Forelimb muscle (tissue), 1 donor: ENCODE results near the gene RUSC1. TPM values are rescaled to one million over a fixed set of nuclear protein-coding genes. Genes with fewer than 3 reads are reported as not detected.
"Not testable (repeated sequence)": the region's sequence is repeated elsewhere in the genome, so short reads cannot be mapped to it uniquely, and the experiment has no call there.

Source experiments
- DNase-seq: peaks from one replicate; pipeline ENCODE4 v3.0.0-alpha.2; 2013; ENCODE audit warnings: low read depth
- polyA plus RNA-seq: library from polyadenylated mRNA; unstranded; fragments of 120-200 nt; gene quantifications from one replicate; pipeline ENCODE4 v1.2.1, GENCODE V29; 2013; ENCODE audit not compliant: insufficient read length

Gene RUSC1
- polyA plus RNA-seq, 1 donor, result 27.9 TPM

DNA sequence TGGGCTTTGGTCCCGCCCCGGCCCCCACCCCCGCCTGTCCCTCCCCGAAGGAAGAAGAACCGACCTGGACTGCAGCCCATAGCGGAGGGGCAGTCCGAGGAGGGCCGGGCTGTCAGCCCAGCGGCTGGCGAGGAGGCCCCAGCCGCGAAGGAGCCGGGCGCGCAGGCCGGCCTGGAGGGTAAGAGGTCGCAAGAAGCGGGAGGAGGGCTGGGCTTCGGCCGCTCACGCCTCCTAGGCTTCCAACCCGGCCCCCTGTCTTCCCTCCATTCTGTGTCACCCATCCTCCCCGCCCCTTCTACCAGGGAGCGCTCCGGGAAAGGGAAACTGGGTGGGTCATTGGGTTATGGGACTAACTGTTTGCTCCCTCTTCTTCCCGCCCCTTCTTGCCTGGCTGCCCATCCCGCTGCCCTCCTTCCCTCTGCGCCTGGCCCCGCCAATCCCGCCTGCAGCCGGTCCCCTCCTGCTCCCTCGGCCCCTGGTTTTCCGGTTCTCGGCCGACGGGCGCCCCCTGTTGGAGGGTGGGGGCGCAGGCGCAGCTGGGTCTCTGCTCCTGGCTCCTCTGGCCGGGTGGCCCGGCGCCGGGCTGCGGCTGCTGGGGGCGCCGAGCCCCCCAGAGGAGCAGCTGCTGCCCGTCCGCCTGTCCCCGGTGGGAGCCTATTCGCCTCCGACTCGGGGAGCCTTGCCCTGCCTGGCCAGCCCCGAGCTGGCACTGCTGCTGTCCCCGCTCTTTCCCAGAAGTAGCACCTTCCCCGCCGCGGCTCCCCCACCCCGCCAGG is 2.4 kb downstream of the RUSC1 start:
- DNase-seq, result no peak

- no peak for DNase-seq
Measured at GRCh38 chr1:155323729-155324036, 3.0 kb downstream of the RUSC1 start.

DNA sequence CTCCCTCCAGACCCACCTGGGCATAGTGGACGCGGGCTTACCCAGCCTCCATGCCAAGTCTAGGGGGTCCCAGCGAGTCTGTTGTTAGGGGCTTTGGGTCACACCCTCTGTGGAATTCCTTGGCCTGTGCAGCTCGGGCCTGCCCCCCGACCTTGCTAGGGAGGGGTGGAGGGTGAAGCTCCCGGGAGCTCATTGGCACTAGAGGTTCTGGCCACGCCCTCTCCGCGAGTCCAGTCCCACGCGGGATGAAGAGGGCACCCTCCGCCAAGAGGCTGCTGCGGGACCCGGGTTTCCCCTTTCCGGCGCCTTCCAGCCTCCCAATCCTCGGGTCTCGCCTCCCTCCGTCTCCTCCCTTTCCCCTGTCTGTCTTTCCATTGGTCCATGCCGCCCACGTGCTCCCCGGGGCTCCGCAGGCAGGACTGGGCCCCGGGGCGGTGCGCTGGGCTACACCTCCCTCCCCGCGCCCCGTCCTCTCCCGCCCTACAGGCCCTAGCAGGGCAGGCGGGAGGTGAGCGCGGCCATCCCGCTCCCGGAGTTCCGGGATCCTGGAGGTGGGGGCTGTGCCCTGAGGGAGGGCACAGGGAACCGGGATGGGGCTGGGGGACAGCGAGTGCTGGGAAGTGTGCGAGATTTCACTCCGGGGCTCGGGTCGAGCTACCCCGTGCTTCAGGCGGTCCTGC is 3.5 kb downstream of the RUSC1 start:
- peak; percentile 79 for DNase-seq

DNA sequence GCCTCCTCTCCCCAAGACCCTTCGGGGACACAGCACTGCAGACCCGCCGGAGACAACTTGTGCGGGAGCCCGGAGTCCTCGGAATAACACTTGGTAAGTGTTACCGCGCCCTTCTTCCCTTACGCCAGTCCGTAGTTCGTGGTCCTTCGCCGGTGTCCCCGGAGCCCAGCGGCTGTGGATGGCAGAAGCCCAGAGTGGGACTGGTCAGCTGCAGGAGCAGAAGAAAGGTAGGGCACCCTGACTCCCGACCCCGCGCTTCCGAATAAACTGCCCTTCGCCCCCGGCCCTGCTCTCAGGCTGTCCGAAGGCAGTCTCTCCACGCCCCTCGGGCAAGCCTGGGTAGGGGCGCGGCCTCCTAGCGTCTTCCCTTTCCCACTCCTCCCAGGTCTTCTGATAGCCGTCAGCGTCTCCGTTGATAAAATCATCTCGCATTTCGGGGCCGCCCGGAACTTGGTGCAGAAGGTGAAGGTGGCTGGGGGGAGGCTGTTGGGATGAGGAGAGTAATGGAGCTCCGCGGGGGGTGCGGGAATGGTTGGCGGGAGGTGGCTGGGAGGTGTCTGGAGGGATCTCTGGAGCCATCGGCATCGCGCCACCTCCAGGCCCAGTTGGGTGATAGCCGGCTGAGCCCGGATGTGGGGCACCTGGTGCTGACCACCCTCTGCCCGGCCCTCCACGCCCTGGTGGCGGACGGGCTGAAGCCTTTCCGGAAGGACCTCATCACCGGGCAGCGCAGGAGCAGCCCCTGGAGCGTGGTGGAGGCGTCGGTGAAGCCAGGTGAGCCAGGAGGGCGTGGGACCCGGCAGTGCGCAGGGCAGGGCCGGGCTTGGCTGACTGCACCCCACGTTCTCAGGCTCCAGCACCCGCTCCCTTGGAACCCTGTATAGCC is 4.3 kb downstream of the RUSC1 start:
- DNase-seq, result no peak

DNA sequence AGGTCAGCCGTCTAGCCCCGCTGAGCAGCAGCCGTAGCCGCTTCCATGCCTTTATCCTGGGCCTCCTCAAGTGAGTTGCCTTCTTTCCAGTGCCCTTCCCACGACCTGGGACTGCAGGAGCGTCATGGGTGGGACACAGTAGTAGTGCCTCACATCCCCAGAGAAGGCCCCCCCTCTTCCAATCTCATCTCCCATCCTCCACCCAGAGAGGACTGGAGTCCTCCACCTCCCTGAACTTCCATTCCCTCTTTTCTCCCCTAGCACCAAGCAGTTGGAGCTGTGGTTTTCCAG is 4.9 kb downstream of the RUSC1 start:
- no peak for DNase-seq

- DNase-seq, result no peak
Measured at GRCh38 chr1:155326020-155326526, 5.4 kb downstream of the RUSC1 start.

DNA sequence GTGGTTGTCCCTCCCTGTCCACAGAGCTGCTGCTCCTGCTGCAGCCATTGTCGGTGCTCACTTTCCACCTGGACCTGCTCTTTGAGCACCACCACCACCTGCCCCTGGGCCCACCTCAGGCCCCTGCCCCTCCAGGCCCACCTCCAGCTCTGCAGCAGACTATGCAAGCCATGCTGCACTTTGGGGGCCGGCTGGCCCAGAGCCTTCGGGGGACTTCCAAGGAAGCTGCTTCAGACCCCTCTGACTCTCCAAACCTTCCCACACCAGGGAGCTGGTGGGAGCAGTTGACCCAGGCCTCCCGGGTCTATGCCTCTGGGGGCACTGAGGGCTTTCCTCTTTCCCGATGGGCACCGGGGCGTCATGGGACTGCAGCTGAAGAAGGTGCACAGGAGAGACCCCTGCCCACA is 5.9 kb downstream of the RUSC1 start:
- no peak for DNase-seq

DNA sequence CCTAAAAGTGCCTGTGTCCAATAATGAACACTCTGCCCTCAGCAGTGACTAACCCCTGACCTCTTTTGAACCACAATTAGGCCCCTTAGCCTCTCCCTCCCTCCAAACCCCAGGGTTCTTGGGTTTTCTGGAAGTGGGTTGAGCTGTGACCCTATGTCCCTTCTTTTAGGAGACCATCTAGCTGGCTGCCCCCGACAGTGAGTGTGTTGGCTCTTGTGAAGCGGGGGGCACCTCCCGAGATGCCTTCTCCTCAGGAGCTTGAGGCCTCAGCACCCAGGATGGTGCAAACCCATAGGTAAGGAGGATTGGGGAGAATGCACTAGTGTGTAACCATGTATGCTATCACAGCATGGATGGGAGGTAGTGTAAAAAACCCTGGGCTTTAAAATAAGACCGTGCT is 7.3 kb downstream of the RUSC1 start:
- DNase-seq, result no peak

DNA sequence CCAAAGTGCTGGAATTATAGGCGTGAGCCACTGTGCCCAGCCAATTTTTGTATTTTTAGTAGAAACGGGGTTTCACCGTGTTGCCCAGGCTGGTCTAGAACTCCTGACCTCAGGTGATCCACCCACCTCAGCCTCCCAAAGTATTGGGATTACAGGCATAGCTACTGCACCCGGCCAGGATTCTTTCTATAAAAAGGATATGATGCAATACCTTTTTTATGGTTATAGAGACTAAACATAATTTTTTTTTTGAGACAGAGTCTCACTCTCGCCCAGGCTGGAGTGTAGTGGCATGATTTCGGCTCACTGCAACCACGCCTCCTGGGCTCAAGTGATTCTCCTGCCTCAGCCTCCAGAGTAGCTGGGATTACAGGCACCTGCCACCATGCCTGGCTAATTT is 8.2 kb downstream of the RUSC1 start:
- DNase-seq, result not testable (repeated sequence)

DNA sequence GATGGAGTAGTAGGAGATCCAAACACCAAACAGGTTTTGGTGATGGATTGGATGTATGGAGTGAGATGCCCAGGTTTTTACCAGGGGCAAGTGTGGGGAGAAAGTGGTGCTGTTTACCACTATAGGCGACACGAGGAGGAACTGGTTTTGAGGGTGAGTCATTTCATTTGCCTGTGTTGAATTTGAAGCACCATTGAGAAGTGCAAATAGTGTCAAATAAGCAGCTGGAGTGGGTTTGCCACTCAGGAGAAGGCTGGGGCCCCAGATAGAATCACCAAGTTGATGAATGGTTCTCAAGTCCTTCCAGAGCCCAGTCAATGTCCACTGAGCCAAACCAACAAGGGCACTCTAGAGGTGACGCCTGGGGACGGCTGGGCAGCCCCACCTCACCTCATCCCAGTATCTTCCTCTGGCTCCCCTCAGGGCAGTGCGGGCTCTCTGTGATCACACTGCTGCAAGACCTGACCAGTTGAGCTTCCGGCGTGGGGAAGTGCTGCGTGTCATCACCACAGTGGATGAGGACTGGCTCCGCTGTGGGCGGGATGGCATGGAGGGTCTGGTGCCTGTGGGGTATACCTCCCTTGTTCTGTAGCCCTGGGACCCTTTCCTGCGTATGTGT is 9.4 kb downstream of the RUSC1 start:
- DNase-seq, result no peak

- no peak for DNase-seq
Measured at GRCh38 chr1:155334962-155335361, 14.3 kb downstream of the RUSC1 start.

DNA sequence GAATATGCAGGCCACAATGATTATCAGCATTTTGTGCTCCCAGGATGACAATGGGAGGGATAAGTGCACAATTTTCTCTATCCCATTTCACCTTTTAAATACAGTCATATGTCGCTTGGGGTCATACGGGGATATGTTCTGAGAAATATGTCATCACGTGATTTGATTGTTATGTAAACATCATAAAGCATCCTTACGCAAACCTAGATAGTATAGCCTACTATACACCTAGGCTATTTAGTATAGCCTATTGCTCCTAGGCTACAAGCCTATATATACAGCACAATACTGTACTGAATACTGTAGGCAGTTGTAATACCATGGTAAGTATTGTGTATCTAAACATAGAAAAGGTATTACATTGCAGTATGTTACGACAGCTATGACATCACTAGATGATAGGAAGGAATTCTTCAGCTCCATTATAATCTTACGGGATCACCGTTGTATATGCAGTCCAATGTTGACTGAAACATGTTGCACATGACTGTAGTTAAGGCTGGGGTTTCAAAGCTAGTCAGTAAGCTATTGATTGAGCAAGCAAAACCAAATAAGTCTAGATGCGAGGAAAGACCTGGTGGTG is 18.9 kb downstream of the RUSC1 start:
- DNase-seq, result no peak

GRCh38 chr1:155342842-155343241 is 22.1 kb downstream of the RUSC1 start:
- DNase-seq, result no peak

DNA sequence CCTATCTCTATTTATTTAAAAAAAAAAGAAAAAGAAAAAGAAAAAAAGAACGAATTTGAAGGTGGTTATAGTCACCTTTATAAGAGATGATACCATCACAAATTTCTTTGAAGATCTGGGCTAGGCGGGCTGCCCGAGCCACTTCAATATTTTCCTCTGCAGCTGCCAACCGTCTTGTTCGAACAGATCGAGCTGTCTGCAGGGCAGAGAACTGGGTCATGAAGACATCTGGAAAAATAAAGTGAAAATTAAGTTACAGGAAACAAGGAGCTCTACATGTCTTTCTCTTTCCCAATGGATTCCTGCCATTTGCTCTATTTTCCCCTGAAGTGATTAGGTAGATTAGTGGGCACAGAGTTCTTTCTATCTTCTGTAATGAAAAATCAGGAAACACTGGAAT is 31.9 kb downstream of the RUSC1 start:
- no peak for DNase-seq

GRCh38 chr1:155360051-155360450 is 39.4 kb downstream of the RUSC1 start:
- DNase-seq, result no peak

GRCh38 chr1:155379180-155379579 is 58.5 kb downstream of the RUSC1 start:
- no peak for DNase-seq

DNA sequence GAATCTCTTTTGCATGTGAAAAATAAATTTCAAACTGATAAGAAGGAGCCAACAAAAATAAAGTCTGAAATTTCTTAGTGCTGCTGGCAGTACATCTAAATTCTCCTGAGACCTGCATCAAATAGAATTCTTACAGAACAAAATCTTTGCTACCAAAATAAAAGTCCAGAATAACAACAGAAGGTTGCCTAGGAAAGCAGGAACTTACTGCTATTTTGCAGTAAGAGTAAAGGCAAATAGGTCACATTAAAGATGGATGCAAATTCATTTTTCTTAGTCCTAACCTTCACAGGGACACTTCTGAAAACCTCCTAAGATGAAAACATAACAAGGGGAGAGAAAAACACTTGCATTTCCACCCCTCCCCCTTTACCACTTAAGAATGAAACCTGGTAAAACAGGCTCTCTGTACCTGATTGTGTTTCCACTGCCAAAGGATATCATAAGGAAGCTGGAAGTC is 59.0 kb downstream of the RUSC1 start:
- peak; percentile 75 for DNase-seq
